Fibroblast of lung (primary cell): ENCODE measurements around the gene CTBP2. TPM values are rescaled to one million over a fixed set of nuclear protein-coding genes. Genes with fewer than 3 reads are reported as not detected.

Source experiments
- DNase-seq, 2 donors: peaks; one replicate each; pipeline versions ENCODE4 v3.0.0 to v3.0.0-alpha.2; 2010; ENCODE audit warnings: low read depth in 2 of 2
- H2AFZ ChIP-seq: 2 replicates; pipeline ENCODE4 v1.5.1; 2012; ENCODE audit warnings: low read length, control low read depth, inconsistent platforms
- H3K27ac ChIP-seq: 2 replicates; pipeline ENCODE4 v1.5.1; 2011; ENCODE audit warnings: low read length, control low read depth; ENCODE audit not compliant: insufficient read depth
- H3K27me3 ChIP-seq: 2 replicates; pipeline ENCODE4 v1.5.1; 2011; ENCODE audit warnings: mild to moderate bottlenecking, low read length; ENCODE audit not compliant: control insufficient read depth, insufficient read depth
- H3K36me3 ChIP-seq: 2 replicates; pipeline ENCODE4 v1.5.1; 2011; ENCODE audit warnings: low read length; ENCODE audit not compliant: control insufficient read depth, insufficient read depth
- H3K4me1 ChIP-seq: 2 replicates; pipeline ENCODE4 v1.5.1; 2011; ENCODE audit warnings: low read length; ENCODE audit not compliant: control insufficient read depth, insufficient read depth; ENCODE audit errors: extremely low read depth
- H3K4me2 ChIP-seq: 2 replicates; pipeline ENCODE4 v1.5.1; 2011; ENCODE audit warnings: low read length, control low read depth; ENCODE audit not compliant: insufficient read depth; ENCODE audit errors: extremely low read depth
- H3K4me3 ChIP-seq, 4 experiments: fragments of 200-600 bp in 1 of 4; sonication (generic) in 1 of 4; replicated peaks in 1 of 4; 2 replicates each; pipeline ENCODE4 v1.5.1; 2011 to 2016; ENCODE audit warnings: low read length in 4 of 4, low read depth in 3 of 4, mild to moderate bottlenecking in 3 of 4, control low read depth in 2 of 4, inconsistent platforms in 1 of 4, mixed read lengths in 1 of 4; ENCODE audit not compliant: insufficient read depth in 1 of 4; ENCODE audit errors: control extremely low read depth in 1 of 4
- H3K79me2 ChIP-seq: 2 replicates; pipeline ENCODE4 v1.5.1; 2012; ENCODE audit warnings: mild to moderate bottlenecking, low read length, inconsistent platforms; ENCODE audit not compliant: control insufficient read depth, insufficient read depth
- H3K9ac ChIP-seq: 2 replicates; pipeline ENCODE4 v1.5.1; 2011; ENCODE audit warnings: mild to moderate bottlenecking, low read length, control low read depth; ENCODE audit not compliant: insufficient read depth
- H3K9me3 ChIP-seq: 2 replicates; pipeline ENCODE4 v1.5.1; 2012; ENCODE audit warnings: low read depth, low read length; ENCODE audit not compliant: control insufficient read depth, insufficient read depth
- H4K20me1 ChIP-seq: 2 replicates; pipeline ENCODE4 v1.5.1; 2011; ENCODE audit warnings: low read length; ENCODE audit not compliant: control insufficient read depth, insufficient read depth; ENCODE audit errors: extremely low read depth
- CTCF ChIP-seq, 2 donors: IDR thresholded peaks in 1 of 2; conservative IDR thresholded peaks in 1 of 2; 1 replicate in 1 of 2; 2 replicates in 1 of 2; pipeline ENCODE4 v1.5.1; 2011 to 2012; ENCODE audit warnings: low read length in 2 of 2, control low read depth in 1 of 2, inconsistent platforms in 1 of 2, low read depth in 1 of 2, mild to moderate bottlenecking in 1 of 2
- EZH2 ChIP-seq: IDR thresholded peaks from 2 replicates; pipeline ENCODE4 v1.5.1; 2012; ENCODE audit warnings: low read length, control low read depth, mild to moderate bottlenecking; ENCODE audit errors: missing control alignments
- polyA plus RNA-seq, 2 donors: library from polyadenylated mRNA; depleted of rRNA in 1 of 2; stranded (reverse) in 1 of 2; unstranded in 1 of 2; fragments of >200 nt; gene quantifications; 2 replicates each; pipeline ENCODE4 v1.2.1, GENCODE V29; 2011 to 2012; ENCODE audit warnings: missing spikeins in 1 of 2
- total RNA-seq: library from RNA; depleted of rRNA; stranded (reverse); fragments of >200 nt; gene quantifications from 2 replicates; pipeline ENCODE4 v1.2.1, GENCODE V29; 2014

Gene CTBP2
- total and polyA plus RNA-seq, 2 donors (not counting 1 experiment from before 2014, with no cell fraction given), result 72.1 to 73.3 TPM

DNA sequence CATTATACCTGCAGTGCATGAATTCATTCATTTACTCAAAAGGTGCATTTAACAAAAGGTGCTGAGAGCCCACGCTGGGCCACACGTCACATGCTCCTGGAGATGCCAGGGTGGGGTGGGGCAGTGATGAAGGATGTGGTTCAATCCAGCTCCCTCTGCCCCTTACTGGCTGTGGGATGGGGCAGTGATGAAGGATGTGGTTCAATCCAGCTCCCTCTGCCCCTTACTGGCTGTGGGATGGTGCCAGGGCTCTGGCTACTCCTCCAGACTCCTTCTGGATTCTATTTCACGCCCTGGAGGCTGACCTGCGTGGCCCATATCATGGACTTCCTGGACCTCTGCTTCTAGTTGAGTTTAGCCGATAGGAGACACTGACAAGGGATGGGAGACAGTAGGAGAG is 44.0 kb upstream of the CTBP2 start:
- no peaks in the 10 kb centered on the region for H3K9me3 ChIP-seq
- no peak overlapping the region for H3K4me2 ChIP-seq
- no peak overlapping the region for H3K4me3 ChIP-seq
- no peaks in the 10 kb centered on the region for H4K20me1 ChIP-seq
- H3K36me3 ChIP-seq, result no peaks in the 10 kb centered on the region
- H3K79me2 ChIP-seq, result no peaks in the 10 kb centered on the region
- no peak overlapping the region for H2AFZ ChIP-seq
- no peak for DNase-seq
- TF ChIP-seq EZH2 (no peak), CTCF (conservative IDR thresholded peaks at IDR 0.05 in 1 of 2, IDR thresholded peaks at IDR 0.05 in 1 of 2; ENCODE audit: low read depth in 1 of 2, low read length in 2 of 2) (no peak)
- H3K9ac ChIP-seq, result no peak overlapping the region
- H3K4me1 ChIP-seq, result no peaks in the 10 kb centered on the region
- no peak overlapping the region for H3K27ac ChIP-seq
- no peaks in the 10 kb centered on the region for H3K27me3 ChIP-seq

DNA sequence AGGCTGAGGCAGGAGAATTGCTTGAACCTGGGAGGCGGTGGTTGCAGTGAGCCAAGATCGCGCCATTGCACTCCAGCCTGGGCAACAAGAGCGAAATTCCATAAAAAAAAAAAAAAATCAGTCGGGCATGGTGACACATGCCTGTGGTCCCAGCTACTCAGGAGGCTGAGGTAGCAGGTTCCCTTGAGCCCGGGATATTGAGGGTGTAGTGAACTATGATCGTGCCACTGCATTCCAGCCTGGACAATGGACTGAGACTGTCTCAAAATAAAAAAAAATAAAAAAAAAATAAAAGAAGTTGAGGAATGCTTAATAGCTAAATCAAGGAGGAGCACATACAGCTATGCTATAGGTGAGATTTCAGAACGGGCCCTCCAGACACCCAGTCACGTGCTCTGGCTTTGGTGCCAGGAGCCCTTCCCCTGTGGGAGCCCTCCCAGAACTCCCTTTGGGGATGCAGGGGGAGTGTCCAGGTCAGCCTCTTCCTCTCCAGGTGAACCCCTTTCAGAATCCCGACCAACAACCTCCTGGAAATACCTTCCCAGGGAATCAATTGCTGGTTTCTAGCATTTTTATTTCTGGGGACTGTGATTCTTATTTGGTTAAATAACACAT is 42.9 kb upstream of the CTBP2 start:
- Histone ChIP-seq H3K4me3 (no peak overlapping the region), H3K9ac (no peak overlapping the region), H3K9me3 (no peaks in the 10 kb centered on the region), H3K27ac (no peak overlapping the region), H3K79me2 (no peaks in the 10 kb centered on the region), H3K27me3 (no peaks in the 10 kb centered on the region), H3K4me1 (no peaks in the 10 kb centered on the region), H3K36me3 (no peaks in the 10 kb centered on the region), H3K4me2 (no peak overlapping the region), H2AFZ (no peak overlapping the region), H4K20me1 (no peaks in the 10 kb centered on the region)
- no peak for DNase-seq
- TF ChIP-seq EZH2, result no peak
- no peak for TF ChIP-seq CTCF (conservative IDR thresholded peaks at IDR 0.05 in 1 of 2, IDR thresholded peaks at IDR 0.05 in 1 of 2; ENCODE audit: low read depth in 1 of 2, low read length in 2 of 2)

DNA sequence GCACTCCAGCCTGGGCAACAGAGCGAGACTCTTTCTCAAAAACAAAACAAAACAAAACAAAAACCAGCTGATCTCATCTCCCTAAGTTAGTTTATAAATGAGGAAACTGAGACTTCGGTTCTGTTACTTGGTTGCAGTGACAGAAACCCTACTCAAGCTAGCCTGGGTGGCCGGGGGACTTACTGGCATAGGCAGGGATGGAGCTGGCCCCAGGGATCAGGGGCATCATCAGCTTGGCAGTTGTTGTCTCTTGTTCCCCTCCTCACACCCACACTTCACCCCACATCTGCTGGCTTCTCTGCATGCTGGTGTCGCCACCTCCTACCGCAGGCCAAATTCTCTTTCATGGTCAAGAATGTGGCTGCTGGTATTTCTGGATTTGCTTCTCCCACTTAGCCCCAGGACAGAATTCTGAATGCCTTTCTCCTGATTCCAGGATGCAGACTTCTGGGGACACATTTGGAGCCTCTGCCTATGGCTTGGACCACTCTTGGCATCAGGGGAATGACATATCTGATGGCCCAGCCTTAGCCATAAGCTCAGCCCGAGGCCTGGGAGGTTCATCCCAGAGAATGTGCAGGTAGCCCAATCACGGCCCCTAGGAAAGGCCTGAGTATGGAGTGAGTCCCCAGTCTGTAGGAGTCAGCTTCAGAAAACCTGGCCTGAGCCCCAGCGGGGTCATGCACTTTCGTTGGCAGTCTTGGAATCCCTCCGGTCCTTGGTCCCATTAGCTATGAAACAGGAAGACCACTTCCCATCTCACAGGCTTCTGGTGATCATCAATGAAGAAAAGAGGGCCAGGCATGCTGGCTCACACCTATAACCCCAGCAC is 41.6 kb upstream of the CTBP2 start:
- Histone ChIP-seq H3K36me3 (no peaks in the 10 kb centered on the region), H3K9ac (no peak overlapping the region), H3K27me3 (no peaks in the 10 kb centered on the region), H3K4me1 (no peaks in the 10 kb centered on the region), H3K9me3 (no peaks in the 10 kb centered on the region), H2AFZ (no peak overlapping the region), H4K20me1 (no peaks in the 10 kb centered on the region), H3K4me2 (no peak overlapping the region), H3K79me2 (no peaks in the 10 kb centered on the region), H3K27ac (no peak overlapping the region), H3K4me3 (no peak overlapping the region)
- no peak for TF ChIP-seq EZH2
- TF ChIP-seq CTCF (conservative IDR thresholded peaks at IDR 0.05 in 1 of 2, IDR thresholded peaks at IDR 0.05 in 1 of 2; ENCODE audit: low read depth in 1 of 2, low read length in 2 of 2), result no peak
- DNase-seq, result no peak
